ENCODE measurements around the gene ERG. TPM values are rescaled to one million over a fixed set of nuclear protein-coding genes. Genes with fewer than 3 reads are reported as not detected.

The ERG gene
- total and polyA plus RNA-seq, 4 donors = 3.3 to 6.0 (median 4.1) TPM

GRCh38 chr21:38354746-38355145, 143.5 kb downstream of the ERG start:
- Histone ChIP-seq H3K9me3 (ENCODE audit: control insufficient read depth in 4 of 4, low read length in 3 of 4) (no peaks in the 10 kb centered on the region), H3K27ac (ENCODE audit: low read depth in 1 of 2, low read length in 2 of 2) (no peak overlapping the region), H3K27me3 (ENCODE audit: control insufficient read depth in 4 of 4, insufficient read depth in 4 of 4, low read length in 3 of 4) (no peaks in the 10 kb centered on the region), H3K9ac (ENCODE audit: low read depth in 1 of 2, low read length in 2 of 2) (no peak overlapping the region), H3K36me3 (ENCODE audit: control insufficient read depth in 4 of 4, insufficient read depth in 3 of 4, low read depth in 1 of 4, low read length in 3 of 4) (no peaks in the 10 kb centered on the region), H3K4me3 (ENCODE audit: low read depth in 1 of 3, low read length in 3 of 3) (no peak overlapping the region), H3K4me1 (ENCODE audit: control insufficient read depth in 4 of 4, insufficient read depth in 4 of 4, low read length in 3 of 4) (peaks cover 0 to 3% (median 0%) of the 10 kb centered on the region in 4 donors)
- TF ChIP-seq NR2F2 (IDR thresholded peaks at IDR 0.05) (no peak), RXRA (IDR thresholded peaks at IDR 0.05) (no peak), SP1 (IDR thresholded peaks at IDR 0.05) (no peak), JUND (IDR thresholded peaks at IDR 0.05) (no peak), EGR1 (IDR thresholded peaks at IDR 0.05; ENCODE audit: low read depth in 2 of 2) (no peak), GABPA (IDR thresholded peaks at IDR 0.05 in 1 of 2, conservative IDR thresholded peaks at IDR 0.05 in 1 of 2) (no peak), ZBTB33 (IDR thresholded peaks at IDR 0.05) (no peak), FOXA1 (IDR thresholded peaks at IDR 0.05) (no peak), TAF1 (conservative IDR thresholded peaks at IDR 0.05) (no peak), MAX (IDR thresholded peaks at IDR 0.05) (no peak), FOXA2 (IDR thresholded peaks at IDR 0.05) (no peak), HNF4G (IDR thresholded peaks at IDR 0.05) (no peak), ATF3 (IDR thresholded peaks at IDR 0.05) (no peak), YY1 (IDR thresholded peaks at IDR 0.05) (no peak), CTCF (IDR thresholded peaks at IDR 0.05; ENCODE audit: low read depth, low read length, missing input control) (no peak), REST (IDR thresholded peaks at IDR 0.05) (no peak), HNF4A (conservative IDR thresholded peaks at IDR 0.05) (no peak), RAD21 (IDR thresholded peaks at IDR 0.05) (no peak)
- no peak for DNase-seq (ENCODE audit: low spot score)
- WGBS = 86% methylated on average over 2 of the region's 2 CpGs
